Left kidney (tissue), 2 donors: Measurements from ENCODE around the gene ASMT. TPM values are rescaled to one million over a fixed set of nuclear protein-coding genes. Genes with fewer than 3 reads are reported as not detected.
"Not testable (repeated sequence)": the region's sequence is repeated elsewhere in the genome, so short reads cannot be mapped to it uniquely, and the experiment has no call there.

ENCODE experiments used
- DNase-seq: peaks from one replicate; pipeline ENCODE4 v3.0.0-alpha.2; 2013
- polyA plus RNA-seq: library from polyadenylated mRNA; unstranded; fragments of 120-200 nt; gene quantifications from one replicate; pipeline ENCODE4 v1.2.1, GENCODE V29; 2013; ENCODE audit not compliant: insufficient read length

ASMT gene
- polyA plus RNA-seq, 1 donor: 0.10 TPM

DNA sequence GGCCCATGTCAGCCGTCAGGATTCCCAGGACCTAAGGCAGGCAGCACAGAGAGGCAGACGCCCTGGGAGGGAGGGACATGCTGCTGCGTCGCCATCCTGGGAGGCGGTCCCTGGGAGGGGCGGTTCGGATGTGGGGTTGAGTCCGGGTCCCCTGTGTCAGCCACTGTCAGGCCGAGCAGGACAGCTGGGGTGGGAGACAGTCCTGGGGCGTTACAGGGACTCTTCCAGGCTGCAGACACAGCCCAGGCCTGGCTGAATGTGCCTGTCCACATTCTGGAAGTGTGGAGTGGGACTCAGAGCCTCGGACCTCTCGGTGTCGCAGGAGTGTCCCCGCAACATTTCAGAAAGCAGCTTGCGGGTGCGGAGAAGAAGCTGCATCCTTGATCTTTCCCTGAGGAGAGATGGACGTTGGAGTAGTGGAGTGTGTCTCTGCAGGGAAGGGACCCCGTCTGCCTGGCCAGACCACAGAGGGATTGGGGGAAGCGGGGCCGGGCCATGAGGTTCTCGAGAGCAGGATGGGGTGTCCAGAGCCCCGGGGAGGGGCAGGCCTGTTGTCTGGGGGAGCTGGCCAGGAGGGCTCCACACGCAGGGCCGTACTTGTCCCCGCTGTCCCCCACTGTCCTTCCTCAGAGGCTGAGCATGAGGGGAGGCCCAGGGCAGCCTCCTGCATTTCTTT is 17.4 kb upstream of the ASMT start:
- no peak for DNase-seq

GRCh38 chrX:1598021-1598875 is 16.6 kb upstream of the ASMT start:
- no peak for DNase-seq

GRCh38 chrX:1598876-1599790 is 15.7 kb upstream of the ASMT start:
- no peak for DNase-seq

DNA sequence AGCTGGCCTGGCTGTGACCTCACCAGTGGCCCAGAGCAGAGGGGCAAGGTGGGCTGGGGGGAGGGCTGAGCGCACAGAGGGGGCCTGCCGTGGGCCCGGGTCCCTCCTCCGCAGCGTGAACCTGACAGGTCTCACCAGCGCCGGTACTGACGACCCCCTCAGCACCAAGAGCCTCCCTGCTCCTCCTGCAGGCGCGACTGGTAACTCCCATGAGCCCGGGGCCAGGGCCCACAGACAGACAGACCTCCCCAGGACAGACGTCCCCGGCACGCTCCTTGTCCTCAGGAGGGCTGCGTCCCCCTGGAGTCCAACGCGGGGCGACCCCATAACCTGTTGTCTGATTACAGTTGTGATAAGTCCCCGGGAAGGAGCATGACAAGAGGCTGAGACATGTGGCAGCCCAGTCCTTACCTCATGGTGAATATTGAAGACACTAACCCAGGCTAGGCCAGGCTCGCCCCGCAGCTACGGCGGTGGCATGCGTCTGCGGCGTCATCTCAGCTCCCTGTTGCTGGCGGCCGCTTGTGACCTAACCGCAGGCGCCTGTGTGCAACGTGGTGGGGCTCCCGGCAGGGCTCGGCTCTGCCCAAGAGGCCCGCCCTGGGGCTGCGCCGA is 15.0 kb upstream of the ASMT start:
- DNase-seq: no peak

GRCh38 chrX:1600406-1601050 is 14.3 kb upstream of the ASMT start:
- DNase-seq: no peak

- DNase-seq: no peak
These were observed 13.7 kb upstream of the ASMT start for GRCh38 chrX:1601051-1601767.

DNA sequence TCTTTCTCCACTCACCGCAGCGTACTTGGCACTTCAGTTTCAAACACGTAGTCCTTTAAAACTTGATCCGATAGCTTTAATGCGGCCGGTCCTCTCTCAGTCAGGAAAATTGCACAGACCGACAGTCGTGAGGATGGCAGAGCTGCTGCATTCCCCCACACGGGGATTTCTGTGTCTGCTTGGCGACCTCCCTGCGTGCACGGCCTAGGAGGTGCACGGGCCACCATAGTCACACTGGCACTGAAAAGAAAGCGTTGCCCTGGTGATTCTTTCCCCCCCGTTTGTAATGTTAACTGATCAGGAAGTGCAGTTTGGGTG is 13.1 kb upstream of the ASMT start:
- no peak for DNase-seq

- no peak for DNase-seq
These were observed 12.6 kb upstream of the ASMT start for GRCh38 chrX:1602299-1602698.

DNA sequence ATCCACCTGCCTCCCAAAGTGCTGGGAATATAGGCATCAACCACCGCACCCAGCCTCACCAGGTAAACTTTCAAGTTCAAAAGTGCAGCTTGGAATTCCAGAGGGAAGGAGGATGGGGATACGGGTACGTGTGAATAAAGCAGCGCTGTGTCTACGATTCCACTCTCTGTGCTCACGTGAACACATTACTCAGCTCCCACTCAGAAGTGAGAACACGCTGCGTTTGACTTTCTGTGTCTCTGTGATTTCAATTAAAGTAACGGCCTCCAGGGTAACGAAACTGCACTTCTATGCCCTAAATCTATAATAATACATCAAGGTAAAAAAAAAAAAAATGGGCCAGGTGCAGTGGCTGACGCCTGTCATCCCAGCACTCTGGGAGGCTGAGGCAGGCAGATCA is 8.4 kb upstream of the ASMT start:
- DNase-seq: no peak

DNA sequence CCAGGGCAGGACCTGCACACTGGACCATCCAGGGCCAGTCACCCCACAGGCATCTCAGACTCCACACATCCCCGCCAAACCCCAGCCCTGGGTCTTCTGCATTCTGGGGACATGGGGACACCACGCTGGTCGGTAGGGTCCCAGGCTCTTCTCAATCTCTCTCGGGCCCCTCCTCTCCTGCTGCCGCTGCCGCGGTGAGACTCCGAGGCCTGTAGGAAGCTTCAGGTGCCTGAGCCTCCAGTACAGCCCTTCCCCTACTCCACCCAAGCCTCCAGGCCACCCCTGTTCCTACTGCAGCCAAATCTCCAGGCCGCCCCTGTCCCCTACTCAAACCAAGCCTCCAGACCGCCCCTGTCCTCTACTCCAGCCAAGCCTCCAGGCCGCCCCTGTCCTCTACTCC is 5.5 kb upstream of the ASMT start:
- no peak for DNase-seq

DNA sequence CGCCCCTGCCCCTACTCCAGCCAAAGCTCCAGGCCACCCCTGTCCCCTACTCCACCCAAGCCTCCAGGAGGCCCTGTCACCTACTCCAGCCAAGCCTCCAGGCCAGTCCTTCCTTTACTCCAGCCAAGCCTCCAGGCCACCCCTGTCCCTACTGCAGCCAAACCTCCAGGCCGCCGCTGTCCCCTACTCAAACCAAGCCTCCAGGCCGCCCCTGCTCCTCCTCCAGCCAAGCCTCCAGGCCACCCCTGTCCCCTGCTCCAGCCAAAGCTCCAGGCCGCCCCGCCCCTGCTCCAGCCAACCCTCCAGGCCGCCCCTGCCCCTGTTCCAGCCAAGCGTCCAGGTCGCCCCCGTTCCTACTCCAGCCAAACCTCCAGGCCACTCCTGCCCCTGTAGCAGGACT is 5.1 kb upstream of the ASMT start:
- no peak for DNase-seq

DNA sequence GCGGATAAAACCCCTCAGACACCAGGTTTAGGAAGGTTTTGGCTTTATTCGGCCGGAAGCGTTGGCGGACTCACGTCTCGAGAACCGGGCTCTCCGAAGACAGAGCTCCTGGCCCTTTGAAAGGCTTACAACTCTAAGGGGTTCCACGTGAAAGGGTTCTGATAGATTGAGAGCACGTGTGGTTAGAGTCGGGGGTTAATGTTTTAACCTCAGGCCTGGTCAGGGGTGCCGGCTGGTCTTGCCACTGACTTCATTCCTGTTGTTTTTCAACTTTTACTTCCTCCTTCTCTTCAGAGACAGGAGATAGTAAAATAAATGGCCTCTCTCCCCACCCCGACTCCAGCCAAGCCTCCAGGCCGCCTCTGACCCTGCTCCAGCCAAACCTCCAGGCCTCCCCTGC is 4.7 kb upstream of the ASMT start:
- no peak for DNase-seq

- DNase-seq: no peak
These were observed 4.1 kb upstream of the ASMT start for GRCh38 chrX:1610736-1611135.

DNA sequence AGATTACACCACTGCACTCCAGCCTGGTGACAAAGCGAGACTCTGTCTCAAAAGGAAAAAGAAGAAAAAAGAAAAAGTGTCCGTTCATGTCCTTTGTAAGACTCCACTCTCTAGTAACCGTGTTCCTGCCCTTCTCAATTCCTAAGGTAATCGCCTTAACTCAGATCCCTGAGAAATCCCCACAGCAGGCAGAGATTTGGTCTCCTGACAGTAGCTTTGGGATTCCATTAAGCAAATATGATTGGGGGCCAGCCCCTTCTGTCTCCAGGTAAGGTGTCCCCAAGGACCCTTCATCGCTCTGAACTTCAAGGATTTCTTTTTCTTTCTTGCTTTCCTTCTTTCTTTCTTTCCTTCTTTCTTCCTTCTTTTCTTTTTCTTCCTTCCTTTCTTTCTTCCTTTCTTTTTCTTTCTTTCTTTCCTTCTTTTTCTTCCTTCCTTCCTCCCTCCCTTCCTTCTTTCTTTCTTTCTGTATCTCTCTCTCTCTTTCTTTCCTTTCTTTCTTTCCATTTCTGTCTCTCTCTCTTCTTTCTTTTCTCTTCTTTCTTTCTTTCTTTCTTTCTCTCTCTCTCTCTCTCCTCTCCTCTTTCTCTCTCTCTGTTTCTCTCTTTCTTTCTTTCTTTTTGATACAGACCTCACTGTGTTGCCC is 2.1 kb upstream of the ASMT start:
- no peak for DNase-seq

DNA sequence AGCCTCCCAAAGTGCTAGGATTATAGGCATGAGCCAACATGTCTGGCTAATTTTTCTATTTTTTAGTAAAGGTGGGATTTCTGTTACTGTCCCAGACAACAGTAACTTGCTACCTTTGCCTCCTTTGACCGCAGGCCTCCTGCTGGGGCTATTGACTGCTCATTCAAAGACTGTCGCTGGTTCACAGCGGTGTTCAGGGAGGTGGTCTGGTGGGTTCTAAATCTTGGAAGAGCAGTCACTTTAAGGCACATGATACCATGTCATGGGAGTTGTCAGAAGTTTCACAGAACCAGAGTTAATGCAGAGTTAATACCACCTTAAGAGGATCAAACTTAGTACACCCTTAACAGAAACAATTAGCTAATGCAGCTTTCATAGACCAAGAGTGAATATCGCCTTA is 3.8 kb downstream of the ASMT start:
- DNase-seq: no peak

DNA sequence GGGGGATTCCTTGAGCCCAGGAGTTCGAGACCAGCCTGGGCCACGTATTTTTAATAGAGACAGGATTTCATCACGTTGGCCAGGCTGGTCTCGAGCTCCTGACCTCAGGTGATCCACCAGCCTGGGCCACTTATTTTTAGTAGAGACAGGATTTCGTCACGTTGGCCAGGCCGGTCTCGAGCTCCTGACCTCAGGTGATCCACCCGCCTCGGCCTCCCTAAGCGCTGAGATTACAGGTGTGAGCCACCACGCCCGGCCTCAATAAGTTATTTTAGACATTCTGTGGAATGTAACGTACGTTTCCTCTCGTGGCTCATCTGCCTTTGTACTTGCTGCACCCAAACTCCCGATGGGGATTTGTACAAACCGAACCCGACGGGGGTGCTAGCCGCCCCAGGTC is 8.8 kb downstream of the ASMT start:
- no peak for DNase-seq

- DNase-seq: not testable (repeated sequence)
These were observed 9.4 kb downstream of the ASMT start for GRCh38 chrX:1624158-1624860.

DNA sequence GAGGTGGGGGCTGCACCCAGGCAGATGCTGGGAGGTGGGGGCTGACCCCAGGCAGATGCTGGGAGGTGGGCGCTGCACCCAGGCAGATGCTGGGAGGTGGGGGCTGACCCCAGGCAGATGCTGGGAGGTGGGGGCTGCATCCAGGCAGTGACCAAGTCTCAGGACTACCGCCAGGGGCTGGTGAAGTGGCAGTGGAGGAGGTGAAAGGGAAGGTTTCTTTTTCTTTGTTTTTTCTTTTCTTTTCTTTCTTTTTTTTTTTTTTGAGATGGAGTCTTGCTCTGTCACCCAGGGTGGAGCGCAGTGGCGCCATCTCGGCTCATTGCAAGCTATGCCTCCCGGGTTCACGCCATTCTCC is 10.0 kb downstream of the ASMT start:
- not testable (repeated sequence) for DNase-seq

- DNase-seq: no peak
These were observed 14.4 kb downstream of the ASMT start for GRCh38 chrX:1629244-1629643.

DNA sequence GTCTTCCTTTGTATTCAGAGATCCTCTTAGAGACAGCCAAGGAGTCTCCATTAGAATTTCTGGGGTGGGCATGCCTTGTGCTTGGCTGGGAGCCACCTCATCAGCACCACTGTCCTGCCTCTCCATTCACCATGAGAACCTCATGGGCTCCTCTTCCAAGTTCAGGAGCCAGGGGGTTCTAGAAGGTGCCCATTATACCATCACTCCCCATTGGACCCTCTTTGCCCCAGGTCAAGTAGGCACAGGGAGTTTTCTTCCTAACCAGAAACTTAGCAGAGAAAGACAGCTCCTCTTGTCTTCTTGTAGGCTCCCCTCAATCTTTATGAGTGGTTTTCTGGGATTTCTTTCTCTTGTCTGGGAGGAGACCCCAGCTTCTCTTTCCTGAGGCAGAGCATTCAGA is 31.1 kb downstream of the ASMT start:
- no peak for DNase-seq
